Stimulated activated CD4-positive, alpha-beta T cell treated with anti-CD3 and anti-CD28 coated beads, Interleukin-12 subunit alpha, Interleukin-12 subunit beta, amount 100 ng/mL, for 48 hours (primary cell): ENCODE measurements around the gene IL17A.

Experiments
- DNase-seq, 3 donors: peaks; one replicate each; pipeline ENCODE4 v3.0.0-alpha.2; 2020; ENCODE audit warnings: low read depth in 2 of 3, low spot score in 1 of 3

The IL17A gene

DNA sequence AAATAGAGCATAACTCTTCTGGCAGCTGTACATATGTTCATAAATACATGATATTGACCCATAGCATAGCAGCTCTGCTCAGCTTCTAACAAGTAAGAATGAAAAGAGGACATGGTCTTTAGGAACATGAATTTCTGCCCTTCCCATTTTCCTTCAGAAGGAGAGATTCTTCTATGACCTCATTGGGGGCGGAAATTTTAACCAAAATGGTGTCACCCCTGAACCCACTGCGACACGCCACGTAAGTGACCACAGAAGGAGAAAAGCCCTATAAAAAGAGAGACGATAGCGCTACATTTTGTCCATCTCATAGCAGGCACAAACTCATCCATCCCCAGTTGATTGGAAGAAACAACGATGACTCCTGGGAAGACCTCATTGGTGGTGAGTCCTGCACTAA is at the start of gene IL17A:
Gene IL17A, plus strand, starts transcription at position 301 of the 400 bp plus-strand sequence. Its CDS starts 57 bp downstream, at position 358.
- DNase-seq = no peak

- DNase-seq = no peak
Observed at GRCh38 chr6:52136934-52137467, 49.2 kb upstream of the IL17A start.

DNA sequence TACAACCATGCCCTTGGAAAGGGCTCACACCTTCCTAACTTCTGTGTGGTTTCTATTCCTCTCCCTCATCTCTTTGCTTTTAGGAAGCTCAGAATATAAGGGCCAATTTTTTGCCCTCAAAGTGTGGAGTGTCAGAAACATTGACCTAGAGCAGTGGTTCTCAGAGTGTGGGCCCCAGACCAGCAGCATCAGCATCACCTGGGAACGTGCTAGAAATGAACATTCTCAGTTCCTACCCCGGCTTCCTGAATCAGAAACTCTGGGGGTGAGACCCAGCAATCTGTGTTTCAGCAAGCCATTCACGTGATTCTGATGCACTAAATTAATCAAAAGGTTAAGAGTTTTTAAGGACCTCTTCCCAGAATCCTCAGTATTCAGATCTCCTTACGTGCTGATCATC is 47.9 kb upstream of the IL17A start:
- no peak for DNase-seq

DNA sequence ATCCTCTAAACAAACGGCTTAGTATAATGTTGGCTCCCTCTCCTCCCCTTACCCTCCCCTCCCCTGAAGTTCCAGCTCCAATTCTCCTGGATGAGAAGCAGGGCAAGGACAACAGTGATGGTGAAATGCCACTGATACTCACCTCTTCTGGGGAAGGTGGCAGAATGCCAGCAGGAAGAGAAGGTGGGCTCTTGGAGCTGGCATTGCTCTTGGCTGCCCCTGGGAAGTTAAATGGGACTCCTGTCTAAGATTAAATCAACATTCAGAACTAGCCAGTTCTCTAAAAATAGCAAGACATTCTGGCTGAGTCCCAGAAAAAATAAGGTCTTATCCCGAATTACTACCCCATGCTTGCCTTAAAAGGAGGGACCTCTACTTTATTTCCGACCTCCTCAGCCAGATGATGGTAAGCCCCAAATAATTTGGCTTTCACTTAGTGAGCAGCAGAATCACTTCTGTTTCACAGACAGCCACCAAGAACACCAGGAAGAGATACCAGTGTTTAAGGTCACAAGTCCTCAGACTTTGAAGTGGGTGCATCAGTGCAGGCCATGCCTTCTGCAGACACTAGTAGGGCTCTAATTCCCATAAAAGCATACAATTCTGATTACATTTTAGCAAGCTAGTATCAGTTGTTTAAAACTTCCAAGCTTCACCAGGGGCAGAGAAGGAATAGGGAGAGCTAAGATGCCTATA is 46.0 kb upstream of the IL17A start:
- no peak for DNase-seq

- no peak for DNase-seq
Observed at GRCh38 chr6:52141596-52141995, 44.6 kb upstream of the IL17A start.

DNA sequence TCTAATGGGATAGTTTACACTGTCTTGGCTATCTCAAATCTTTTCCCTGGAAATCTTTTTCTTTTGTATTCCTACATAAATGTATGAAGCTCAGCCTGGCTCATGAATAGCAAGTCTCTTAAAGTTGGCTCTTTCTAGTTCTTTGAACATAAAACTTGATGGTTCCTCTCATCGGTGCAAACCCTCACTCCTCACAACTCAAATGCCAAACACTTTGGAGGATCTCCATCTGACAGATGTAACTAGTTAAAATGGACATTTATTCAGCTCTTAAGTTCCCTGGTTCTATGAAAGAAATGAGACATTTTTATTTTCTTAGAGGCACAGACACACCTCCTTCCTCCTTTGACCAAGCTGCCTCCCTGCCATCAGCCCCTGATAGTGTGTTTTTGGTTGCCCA is 43.6 kb upstream of the IL17A start:
- DNase-seq = no peak

- DNase-seq = no peak
Observed at GRCh38 chr6:52143551-52143950, 42.6 kb upstream of the IL17A start.

DNA sequence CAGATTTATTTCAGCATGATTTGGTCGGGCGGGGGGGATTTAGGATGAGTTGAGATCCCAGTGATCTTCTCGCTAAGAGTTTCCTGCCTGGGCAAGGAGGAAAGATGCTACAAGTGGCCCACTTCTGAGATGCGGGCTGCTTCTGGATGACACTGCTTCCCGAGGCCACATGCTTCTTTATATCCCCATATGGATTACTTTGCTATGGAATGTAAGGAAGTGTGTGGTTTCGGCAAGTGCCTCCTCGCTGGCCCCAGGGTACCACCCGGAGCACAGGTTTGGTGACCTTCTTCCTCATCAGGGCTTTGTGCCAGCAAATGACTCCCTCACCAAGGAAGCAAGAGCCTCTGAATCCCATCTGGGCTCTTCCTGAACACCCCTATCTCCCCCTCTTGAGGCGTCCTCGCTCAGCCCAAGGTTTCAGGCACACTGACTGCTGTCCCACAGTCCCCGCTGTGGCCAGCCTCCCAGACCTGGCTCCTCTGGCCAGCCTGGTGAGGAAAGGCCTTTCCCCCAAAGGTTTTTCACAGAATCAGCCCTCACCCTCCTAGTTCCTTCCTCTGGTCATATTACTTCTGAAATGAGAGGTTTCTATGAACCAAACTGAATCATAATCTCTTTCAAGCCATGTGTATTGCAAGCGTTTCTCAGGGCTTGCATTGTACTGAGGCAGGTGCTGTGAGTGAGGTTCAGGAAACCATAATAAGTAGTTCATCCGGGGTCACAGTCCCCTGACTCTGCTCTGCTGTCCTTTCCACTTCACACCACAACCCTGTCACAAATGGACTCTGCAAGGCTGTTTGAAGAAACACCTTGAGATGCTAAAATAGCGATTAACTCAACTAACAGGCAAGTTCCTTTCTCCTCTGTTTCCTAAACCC is 41.7 kb upstream of the IL17A start:
- DNase-seq = no peak

- no peak for DNase-seq
Observed at GRCh38 chr6:52146851-52147445, 39.2 kb upstream of the IL17A start.

- no peak for DNase-seq
Observed at GRCh38 chr6:52149076-52149475, 37.1 kb upstream of the IL17A start.

DNA sequence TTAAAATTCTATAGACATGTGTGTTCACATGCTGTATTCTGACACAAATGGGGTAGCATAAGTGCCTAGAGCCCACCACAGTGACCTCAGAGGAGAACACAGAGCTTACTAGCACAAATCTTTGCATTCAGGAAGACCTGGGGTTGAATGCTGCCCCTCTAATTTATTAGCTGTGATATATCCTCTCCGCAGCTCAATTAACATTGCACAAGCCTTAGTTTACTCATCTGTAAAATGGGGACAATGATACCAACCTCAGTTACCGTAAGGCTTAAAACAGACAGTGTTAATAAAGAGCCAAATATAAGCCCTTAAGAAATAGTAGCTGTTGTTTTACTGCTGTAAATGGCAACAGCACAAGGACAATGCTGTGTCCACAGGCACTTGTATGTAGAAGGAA is 36.2 kb upstream of the IL17A start:
- DNase-seq = no peak

DNA sequence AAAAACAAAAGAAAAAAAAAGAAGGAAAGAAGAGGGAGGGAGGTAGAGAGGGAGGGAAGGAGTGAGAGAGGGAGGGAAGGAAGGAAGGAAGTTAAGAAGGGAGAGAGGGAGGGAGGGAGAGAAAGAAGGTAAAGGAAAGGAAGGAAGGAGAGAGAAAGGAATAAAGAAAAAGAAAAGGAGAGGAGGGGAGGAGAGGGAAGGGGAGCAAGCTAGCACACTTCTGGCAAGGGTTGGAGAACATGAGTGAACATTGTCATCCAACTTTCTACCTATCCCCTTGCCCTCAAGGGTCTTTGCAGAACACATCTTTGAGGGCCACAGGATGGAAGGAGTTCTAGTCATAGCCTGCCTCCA is 34.1 kb upstream of the IL17A start:
- DNase-seq = no peak

DNA sequence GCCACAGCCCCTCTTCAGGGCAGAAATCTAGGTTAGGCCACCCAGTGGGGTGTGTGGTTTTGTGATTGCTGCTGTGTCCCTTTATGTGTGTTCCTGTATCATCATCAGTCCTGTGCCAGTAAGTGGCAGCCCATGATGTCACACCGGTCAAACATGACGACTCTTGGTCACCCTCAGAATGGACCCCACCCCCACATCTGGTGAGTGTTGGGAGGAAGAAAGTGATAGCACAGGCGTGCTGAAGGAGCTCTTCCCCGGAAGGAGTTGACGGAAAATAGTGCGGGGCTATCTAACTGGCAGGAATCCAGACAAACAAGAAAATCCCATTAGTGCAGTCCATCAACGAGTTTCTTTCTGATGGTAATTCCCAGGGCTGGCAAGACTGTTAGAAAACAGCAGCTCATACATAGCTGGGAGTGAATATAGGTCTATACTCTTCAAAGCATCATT is 33.4 kb upstream of the IL17A start:
- no peak for DNase-seq

GRCh38 chr6:52154381-52154780 is 31.8 kb upstream of the IL17A start:
- DNase-seq = no peak

- no peak for DNase-seq
Observed at GRCh38 chr6:52155791-52156576, 30.2 kb upstream of the IL17A start.

GRCh38 chr6:52157301-52157941 is 28.8 kb upstream of the IL17A start:
- DNase-seq = peak; percentile 31 to 63 (median 48)

DNA sequence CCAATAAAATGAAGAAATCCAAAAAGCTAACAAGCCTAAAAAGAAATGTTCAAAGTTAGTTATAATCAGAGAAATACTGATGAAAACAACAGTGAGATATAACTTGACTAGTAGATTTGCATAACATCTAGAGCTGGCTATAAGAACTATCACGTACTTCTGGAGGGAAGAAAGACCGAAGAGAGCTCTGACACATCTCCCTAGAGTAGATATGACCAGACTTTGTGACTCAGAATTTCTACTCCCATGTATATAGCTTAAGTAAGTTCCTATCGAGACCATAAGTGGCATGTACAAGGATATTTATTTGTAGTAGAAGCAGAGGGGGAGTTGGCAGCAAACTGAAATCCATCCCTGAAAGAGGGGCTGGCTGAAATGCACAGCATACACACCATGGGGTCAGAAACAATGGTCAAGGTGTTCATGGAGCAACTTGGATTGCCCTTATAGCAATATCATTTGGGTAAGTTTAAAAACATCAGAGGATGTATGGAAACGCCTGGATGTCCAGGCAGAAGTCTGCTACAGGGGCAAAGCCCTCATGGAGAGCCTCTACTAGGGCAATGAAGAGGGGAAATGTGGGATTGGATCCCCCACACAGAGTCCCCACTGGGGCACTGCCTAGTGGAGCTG is 25.6 kb upstream of the IL17A start:
- no peak for DNase-seq

GRCh38 chr6:52161689-52162438 is 24.3 kb upstream of the IL17A start:
- DNase-seq = no peak
